Tibial nerve (tissue), 4 donors: Measurements from ENCODE around the gene EXT2.

Experiments used
- CTCF ChIP-seq, 5 experiments: fragments of 200-600 bp in 3 of 5; fragments of 450-650 bp in 2 of 5; sonication (generic) in 3 of 5; IDR thresholded peaks; one replicate each; pipeline ENCODE4 v1.5.1; 2016 to 2019; ENCODE audit warnings: antibody characterized with exemption in 5 of 5, mild to moderate bottlenecking in 3 of 5, moderate library complexity in 2 of 5
- EP300 ChIP-seq, 2 donors: sonication (generic); formaldehyde crosslinking; IDR thresholded peaks; one replicate each; pipeline ENCODE4 v1.6.1; 2017; ENCODE audit warnings: antibody characterized with exemption in 2 of 2, mild to moderate bottlenecking in 1 of 2
- POLR2A ChIP-seq, 2 donors: fragments of 450-650 bp; IDR thresholded peaks; one replicate each; pipeline ENCODE4 v1.6.1; 2017; ENCODE audit warnings: antibody characterized with exemption in 2 of 2, mild to moderate bottlenecking in 2 of 2, moderate library complexity in 2 of 2

GRCh38 chr11:44250421-44250820, 154.9 kb downstream of the EXT2 start:
- TF ChIP-seq CTCF (IDR thresholded peaks at IDR 0.05), result no peak
- TF ChIP-seq POLR2A (IDR thresholded peaks at IDR 0.05), result no peak
- TF ChIP-seq EP300 (IDR thresholded peaks at IDR 0.05), result no peak
